Superior temporal gyrus (tissue), 1 donor: ENCODE results near the gene DPYSL4.

Source experiments
- DNase-seq: peaks from one replicate; pipeline ENCODE4 v3.0.0-alpha.2; 2016; ENCODE audit errors: extremely low spot score

DPYSL4 gene

GRCh38 chr10:132195366-132196075 lies 8.8 kb downstream of the DPYSL4 start:
- no peak for DNase-seq

- no peak for DNase-seq
Observed at GRCh38 chr10:132196178-132197113, 9.7 kb downstream of the DPYSL4 start.

- DNase-seq, result no peak
Observed at GRCh38 chr10:132197271-132198067, 10.7 kb downstream of the DPYSL4 start.

GRCh38 chr10:132198068-132198370 lies 11.3 kb downstream of the DPYSL4 start:
- no peak for DNase-seq

- no peak for DNase-seq
Observed at GRCh38 chr10:132198381-132199181, 11.8 kb downstream of the DPYSL4 start.

- DNase-seq, result no peak
Observed at GRCh38 chr10:132199268-132199853, 12.6 kb downstream of the DPYSL4 start.

GRCh38 chr10:132199854-132200311 lies 13.1 kb downstream of the DPYSL4 start:
- no peak for DNase-seq

- DNase-seq, result no peak
Observed at GRCh38 chr10:132200344-132201110, 13.8 kb downstream of the DPYSL4 start.

GRCh38 chr10:132201111-132201969 lies 14.6 kb downstream of the DPYSL4 start:
- DNase-seq, result no peak

GRCh38 chr10:132202070-132202970 lies 15.6 kb downstream of the DPYSL4 start:
- DNase-seq, result no peak

GRCh38 chr10:132203256-132204077 lies 16.7 kb downstream of the DPYSL4 start:
- DNase-seq, result no peak

GRCh38 chr10:132204078-132204780 lies 17.5 kb downstream of the DPYSL4 start:
- no peak for DNase-seq

- DNase-seq, result no peak
Observed at GRCh38 chr10:132204781-132205473, 18.2 kb downstream of the DPYSL4 start.

GRCh38 chr10:132205650-132206376 lies 19.1 kb downstream of the DPYSL4 start:
- DNase-seq, result no peak

GRCh38 chr10:132206377-132206745 lies 19.6 kb downstream of the DPYSL4 start:
- no peak for DNase-seq
